HG02610 (cell line): ENCODE measurements around the gene HTRA3.
A peak's percentile ranks its signal among the peaks of the same experiment; 100 is the strongest.

Experiments used
- ATAC-seq: cut with Tn5 transposase; IDR thresholded peaks from one replicate; pipeline ENCODE4 v1.9.1; 2021; ENCODE audit warnings: mild to moderate bottlenecking, moderate library complexity; ENCODE audit not compliant: unreplicated experiment

HTRA3 gene

DNA sequence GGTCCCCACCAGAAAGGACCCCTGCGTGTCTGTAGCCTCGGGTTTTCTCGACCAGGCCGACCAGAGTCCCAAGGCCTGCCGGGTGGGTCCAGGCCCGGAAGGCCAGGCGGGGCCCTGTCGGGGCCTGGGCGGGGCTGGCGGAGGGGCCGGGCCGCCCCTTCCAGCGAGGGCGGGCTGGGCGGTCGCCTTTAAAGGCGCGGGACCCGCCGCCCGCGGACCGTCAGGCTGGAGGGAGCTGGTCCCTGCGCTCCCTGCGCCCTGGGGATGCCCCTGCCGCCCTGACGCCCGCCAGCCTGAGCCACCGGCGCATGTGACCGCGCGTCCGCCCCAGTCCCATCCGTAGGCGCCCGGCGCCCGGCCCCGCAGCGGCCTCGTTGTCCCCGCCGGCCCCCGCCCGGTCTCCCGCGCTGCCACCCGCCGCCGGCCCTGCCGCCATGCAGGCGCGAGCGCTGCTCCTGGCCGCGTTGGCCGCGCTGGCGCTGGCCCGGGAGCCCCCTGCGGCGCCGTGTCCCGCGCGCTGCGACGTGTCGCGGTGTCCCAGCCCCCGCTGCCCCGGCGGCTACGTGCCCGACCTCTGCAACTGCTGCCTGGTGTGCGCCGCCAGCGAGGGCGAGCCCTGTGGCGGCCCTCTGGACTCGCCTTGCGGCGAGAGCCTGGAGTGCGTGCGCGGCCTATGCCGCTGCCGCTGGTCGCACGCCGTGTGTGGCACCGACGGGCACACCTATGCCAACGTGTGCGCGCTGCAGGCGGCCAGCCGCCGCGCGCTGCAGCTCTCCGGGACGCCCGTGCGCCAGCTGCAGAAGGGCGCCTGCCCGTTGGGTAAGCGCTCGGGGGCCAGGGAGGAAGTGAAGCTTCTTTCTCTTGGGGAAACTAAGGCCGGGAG, at the start of gene HTRA3:
HTRA3 (plus strand) TSS at position 220 of the 883 bp plus-strand sequence; CDS start at position 435, 215 bp downstream.
- no peak for ATAC-seq

DNA sequence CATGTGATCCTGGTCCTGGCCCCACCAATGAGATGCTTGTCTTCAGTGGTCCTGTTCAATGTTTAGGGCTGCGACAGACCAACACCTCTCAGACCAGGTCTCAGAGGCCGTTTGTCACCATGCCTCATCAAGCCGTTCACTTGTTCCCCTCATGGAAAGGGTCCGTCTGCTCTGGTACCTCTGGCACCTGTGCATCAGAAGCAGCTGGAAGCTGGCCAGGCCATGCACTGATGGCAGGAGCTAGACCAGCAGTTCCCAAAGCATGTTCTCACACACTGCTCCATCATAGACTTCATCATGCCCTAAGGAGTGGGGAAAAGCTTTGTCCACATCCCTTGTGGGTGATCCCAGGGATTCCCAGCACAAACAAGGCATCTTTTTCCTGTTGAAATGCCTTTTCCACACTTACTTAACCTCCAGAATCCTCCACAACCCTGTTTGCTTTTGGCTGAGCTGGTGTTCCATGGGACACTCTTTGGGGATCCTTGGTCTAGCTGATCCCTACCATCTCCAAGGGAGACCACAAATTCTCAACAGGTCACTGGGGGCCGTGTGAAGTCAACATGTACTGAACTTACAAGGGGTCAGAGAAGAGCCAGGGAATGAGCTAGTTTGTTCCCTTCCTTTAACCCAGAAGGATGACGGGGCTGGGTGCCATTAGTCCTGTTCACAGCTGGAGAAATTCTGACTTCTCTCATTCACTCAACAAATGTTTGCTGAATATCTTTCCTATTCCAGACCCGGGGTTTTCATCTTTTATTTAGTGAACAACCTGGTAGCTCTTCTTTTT, 48.7 kb upstream of the HTRA3 start:
- ATAC-seq: no peak

DNA sequence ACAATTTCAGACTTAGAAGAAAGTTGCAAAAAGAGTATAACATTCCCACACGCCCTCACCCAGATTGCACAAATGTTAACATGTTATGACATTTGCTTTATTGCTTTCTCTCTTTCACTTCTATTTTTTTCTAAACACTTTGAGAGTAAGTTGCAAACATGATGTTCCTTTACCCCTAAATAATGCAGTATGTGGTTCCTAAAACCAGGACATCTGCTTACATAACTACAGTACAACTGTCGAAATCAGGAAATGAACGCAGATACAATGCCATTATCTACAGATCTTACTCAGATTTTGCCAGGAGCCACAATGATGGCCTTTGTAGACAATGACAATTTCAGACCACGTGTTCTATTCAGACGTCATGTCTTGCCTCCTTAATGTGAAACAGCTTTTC, 48.1 kb upstream of the HTRA3 start:
- ATAC-seq: no peak

DNA sequence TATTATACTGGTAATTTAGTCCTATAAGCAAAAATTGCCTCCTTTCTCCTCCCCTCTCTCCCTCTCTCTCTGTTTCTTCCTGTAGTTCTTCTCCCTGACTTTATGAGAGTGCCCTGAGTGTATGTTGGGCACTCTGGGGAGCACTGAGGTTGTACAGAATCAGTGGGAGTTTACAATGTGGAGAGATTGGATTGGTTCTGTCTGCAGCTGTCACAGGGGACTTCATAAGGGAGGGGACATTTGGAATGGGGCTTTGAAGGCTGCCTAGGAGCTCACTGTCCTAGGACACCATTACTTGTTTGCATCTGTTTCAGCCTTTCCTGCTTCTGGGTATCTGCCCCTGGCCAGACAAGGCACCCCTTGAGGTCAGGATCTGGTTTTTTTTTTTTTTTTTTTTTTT, 47.6 kb upstream of the HTRA3 start:
- no peak for ATAC-seq

DNA sequence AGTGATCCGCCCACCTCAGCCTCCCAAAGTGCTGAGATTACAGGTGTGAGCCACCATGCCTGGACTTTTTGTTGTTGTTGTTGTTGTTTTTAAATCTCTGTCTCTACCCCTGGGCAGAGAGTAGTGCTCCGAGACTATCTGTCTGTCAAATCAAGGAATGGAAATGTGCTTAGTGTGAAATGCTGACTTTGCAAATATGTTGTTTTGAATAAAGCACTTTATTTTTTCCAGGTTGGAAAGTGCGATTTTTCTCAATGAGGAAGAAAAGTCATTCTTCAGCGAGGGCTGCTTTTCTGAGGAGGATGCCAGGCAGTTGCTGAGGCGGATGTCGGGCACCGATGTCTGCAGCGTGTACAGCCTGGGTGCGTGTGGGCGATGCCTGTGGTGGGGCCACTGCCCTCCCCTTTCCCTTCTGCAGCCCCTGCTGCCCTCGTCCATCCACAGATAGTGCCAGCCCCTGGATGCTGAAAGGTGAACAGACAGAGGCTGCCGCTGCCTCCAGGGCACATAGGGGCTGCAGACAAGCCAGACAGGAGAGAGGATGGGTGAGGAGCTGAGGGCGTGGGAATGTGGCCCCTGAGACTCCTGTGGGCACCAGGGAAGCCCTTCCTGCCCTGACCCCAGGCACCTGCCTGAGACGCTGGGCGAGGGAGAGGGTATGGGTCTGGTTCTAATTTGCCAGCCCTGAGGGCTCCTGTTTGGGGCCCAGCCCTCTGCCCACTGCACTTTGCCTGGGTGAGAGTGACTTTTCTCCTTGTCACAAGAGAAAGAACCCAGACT, 46.8 kb upstream of the HTRA3 start:
- no peak for ATAC-seq

DNA sequence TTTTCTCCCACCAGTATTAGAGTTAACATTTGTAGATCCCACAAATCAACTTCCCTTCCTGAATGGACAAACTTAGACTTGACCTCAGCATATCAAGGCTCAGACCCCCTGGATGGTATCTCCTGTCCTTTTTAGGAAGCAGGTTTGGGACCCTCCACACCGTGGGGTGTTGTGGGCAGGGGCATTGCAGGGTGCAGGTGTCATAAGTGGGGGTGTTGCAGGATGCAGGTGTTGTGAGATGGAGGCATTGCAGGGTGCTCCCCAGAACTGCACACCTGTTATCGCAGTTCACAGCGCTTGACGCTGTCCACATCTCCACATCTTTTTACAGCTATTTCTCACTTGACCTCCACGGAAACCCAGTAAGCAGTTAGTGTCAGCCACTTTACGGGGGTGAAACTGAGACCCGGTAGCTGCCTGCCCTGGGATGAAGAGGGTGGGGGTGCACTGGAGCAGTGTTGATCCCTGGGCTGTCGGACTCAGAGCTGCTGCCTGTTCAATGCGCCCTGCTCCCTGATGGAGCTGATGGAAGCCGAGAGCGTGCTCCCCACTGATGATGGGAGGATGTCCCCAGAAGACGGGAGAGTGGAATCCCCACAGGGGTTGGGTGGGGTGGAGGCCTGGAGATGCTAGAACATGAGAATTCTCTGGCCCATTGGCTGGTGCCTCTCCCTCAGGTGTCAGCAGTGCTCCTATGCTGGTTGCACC, 45.1 kb upstream of the HTRA3 start:
- no peak for ATAC-seq

DNA sequence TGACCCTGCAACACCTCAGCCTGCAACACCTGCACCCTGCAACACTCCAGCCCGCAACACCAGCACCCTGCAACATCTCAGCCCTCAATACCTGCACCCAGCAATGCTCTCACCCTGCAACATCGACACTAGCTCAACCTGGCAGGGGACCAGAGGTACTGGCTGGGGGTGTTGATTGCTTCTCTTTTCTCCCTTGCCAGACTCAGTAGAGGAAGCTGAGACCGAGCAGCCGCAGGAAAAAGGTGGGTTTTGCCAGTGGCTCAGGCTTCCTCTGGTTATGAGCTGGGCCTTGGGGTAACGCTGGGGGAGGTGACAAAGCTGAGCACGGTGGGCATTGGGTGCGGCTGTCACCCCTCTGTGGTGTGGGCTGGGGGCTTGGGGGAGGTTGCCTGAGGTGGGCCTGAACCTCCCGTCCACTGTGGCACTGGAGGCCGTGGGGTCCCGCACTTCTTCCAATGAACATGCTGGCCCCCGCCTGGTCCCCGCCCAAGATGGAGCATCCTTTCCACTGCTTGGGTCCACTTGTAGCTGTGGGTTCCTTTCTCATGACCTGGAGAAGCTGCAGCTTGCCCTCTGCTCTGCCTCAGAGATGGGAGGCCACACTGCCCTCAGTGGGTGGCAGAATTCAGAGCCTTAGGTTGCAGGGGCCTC, 44.5 kb upstream of the HTRA3 start:
- no peak for ATAC-seq

DNA sequence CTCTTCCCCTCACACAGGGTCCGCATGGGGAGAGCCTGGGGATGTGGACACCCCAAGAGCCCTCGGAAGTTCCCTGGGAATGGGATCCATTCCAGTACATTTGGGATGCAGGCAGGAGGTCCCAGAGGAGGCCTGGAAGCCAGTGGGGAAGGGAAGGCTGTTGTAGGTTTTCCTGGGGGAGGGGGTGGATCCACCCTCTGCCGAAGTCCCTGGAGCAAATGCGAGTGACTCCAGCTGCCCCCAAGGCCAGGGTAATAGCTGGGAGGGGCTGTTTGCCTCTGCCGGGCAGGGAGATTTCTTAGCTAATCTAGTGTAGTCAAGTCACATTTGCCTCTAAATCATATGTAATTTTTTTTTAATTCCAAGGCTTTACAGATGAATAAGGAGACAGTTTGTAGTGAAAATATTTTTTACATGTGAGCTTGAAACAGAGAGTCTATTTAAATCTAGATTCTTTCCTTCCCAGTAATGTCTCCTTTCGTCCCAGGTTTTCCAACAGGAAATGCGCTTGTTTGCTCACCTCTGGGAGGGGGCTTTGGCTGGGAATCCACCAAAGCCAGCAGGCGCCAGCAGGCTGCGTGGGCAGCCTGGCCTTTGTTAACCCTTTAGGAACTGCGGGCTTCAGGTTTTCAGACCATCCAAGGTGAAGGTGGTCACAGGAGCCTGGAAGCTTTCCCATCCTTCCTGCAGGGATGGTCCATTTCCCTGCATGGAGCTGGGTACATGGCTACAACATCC, 43.7 kb upstream of the HTRA3 start:
- ATAC-seq: no peak

DNA sequence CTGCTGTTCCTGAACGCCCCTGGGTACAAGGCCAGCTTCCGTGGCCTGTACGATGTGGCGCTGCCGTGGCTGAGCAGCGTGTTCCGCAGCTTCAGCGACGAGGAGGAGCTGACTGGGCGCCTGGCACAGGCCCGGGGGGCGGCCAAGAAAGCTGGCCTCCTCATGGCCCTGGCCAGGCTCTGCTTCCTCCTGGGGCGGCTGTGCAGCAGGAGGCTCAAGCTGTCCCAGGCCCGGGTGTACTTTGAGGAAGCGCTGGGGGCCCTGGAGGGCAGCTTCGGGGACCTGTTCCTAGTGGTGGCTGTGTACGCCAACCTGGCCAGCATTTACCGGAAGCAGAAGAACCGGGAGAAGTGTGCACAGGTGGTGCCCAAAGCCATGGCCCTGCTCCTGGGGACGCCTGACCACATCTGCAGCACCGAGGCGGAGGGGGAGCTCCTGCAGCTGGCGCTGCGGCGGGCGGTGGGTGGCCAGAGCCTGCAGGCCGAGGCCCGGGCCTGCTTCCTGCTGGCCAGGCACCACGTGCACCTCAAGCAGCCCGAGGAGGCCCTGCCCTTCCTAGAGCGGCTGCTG, 42.3 kb upstream of the HTRA3 start:
- ATAC-seq: no peak

DNA sequence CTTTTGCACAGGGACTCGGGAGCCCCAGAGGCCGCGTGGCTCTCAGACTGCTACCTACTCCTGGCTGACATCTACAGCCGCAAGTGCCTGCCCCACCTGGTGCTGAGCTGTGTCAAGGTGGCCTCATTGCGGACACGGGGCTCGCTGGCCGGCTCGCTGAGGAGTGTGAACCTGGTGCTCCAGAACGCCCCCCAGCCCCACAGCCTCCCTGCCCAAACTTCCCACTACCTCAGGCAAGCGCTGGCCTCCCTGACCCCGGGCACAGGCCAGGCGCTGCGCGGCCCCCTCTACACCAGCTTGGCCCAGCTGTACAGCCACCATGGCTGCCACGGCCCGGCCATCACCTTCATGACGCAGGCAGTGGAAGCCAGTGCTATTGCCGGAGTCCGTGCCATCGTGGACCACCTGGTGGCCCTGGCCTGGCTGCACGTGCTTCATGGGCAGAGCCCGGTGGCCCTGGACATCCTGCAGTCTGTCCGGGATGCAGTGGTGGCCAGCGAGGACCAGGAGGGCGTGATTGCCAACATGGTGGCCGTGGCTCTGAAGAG, 41.7 kb upstream of the HTRA3 start:
- ATAC-seq: no peak

DNA sequence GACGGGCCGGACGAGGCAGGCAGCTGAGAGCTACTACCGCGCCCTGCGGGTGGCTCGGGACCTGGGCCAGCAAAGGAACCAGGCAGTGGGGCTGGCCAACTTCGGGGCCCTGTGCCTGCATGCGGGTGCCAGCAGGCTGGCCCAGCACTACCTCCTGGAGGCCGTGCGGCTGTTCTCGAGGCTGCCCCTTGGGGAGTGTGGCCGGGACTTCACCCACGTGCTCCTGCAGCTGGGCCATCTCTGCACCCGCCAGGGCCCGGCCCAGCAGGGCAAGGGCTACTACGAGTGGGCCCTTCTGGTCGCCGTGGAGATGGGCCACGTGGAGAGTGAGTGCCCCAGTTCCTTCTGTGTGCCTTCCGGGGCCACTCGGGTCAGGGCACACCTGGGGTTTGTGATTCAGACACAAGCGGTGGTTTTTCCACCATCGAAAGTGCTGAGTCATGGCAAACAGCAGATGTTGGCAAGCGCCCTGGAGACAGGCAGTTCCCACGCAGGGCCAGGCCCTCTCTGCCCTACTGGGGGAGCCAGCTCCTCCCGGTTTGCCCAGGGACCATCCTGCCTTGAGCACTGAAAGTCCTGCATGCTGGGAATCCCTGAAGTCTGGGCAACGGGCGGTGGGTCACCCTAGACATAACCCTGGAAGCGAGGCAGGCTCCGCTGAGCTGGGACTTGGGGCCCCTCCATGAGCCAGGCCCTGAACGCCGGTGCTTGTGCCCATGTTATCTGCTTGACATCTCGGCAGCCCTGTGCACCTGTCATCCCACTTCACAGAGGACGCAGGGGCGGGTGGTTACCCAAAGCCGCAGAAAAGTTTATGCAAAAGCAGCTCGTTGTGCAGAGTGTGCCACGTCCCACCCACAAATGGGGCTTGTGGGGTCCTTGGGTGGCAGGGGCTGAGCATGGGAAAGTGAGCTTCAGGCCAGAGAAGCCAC, 41.0 kb upstream of the HTRA3 start:
- ATAC-seq: peak; percentile 84

DNA sequence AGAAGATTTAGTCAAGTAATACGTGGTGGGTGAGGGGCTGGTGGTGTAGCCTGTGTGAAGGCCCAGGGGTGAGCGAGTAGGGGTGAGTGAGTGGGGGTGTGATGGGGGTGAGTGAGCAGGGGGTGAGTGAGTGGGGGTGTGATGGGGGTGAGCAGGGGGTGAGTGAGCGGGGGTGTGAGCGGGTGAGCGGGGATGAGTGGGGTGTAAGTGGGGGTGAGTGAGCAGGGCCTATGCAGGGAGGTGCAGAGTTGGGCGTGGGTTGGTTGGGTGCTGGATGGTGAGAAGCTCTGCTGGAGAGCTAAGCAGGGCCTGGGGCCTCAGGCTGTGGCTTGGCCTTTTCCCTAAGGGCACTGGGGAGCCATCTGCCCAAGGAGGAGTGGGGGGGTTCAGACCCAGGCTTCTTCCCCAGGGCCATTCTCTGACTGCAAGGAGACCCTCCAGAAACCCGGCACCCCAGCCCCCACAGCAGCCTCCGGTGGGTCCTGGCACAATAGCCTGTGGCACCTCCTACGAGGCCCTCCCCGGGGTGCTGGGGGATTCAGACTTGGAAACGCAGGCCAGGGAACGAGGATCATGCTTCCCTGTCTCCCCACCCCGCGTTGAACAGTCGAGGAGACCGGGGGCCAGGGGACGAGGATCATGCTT, 40.1 kb upstream of the HTRA3 start:
- no peak for ATAC-seq

DNA sequence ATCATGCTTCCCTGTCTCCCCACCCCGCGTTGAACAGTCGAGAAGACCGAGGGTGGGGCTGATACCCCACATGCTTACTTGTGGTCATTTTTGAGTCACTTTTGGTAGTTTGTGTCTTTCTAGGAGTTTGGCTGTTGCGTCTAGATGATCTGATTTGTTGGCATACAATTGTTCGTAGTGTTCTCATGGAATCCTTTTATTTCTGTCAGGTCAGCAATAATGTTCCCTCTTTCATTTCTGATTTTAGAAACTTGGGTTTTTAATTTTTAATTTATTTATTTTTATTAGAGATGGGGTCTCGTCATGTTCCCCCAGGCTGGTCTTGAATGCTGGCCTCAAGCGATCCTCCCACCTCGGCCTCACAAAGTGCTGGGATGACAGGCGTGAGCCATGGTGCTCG, 39.5 kb upstream of the HTRA3 start:
- no peak for ATAC-seq

DNA sequence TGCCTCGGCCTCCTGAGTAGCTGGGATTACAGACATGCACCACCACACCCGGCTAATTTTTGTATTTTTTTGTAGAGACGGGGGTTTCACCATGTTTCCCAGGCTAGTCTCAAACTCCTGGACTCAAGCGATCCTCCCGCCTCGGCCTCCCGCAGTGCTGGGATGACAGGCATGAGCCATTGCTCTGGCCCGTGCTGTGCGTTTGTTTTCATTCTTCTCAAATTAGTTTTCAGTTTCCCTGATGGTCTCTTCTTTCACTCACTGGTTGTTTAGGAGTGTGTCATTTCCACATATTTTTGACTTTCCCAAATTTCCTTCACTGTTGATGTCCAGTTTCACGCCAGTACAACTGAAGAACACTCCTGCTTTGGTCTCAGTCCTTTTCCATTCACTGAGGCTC, 38.7 kb upstream of the HTRA3 start:
- no peak for ATAC-seq

DNA sequence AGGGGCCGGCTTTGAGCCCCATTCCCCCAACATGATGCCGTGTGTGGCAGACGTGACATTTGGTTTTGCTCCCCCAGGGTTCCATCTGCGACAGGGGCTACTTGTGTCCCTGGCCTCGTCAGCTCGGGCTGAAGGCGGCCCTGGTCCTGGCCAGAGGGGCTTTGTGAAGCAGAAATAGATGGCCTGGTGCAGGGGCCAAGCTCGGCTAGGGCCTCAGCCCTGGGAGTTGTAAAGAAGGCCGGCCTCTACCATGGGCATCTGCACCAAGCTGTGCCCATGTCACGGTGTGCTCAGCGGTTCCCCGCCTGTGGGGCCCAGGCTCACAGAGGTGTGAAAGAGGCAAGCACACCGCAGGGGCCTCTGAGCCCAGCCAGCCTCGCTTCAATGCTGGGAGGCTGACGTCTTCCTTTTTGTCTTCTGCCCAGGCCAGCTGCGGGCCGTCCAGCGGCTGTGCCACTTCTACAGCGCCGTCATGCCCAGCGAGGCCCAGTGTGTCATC, 38.0 kb upstream of the HTRA3 start:
- ATAC-seq: no peak

DNA sequence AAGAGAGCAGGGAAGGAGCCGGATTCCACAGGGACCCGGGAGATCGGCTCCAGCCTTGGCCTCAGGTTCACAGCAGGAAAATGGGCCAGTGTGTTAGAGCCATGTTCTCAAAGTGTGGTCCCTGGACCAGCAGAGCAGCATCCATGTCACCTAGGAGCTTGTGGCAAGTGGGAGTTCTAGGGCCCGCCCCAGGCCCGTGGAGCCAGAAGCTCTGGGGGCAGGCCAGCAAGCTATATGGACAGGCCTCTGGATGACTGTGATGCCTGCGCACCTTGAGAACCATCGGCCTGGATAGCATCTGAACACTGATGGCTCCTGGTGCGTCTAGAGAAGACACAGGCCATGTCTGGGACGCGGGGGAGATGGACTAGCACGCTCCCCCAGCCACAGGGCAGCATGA, 36.8 kb upstream of the HTRA3 start:
- ATAC-seq: no peak
